HG03565 (cell line): ENCODE results near the gene PPP1R13B.
"Not testable (repeated sequence)": the region's sequence is repeated elsewhere in the genome, so short reads cannot be mapped to it uniquely, and the experiment has no call there.

ENCODE experiments used
- ATAC-seq: cut with Tn5 transposase; IDR thresholded peaks from one replicate; pipeline ENCODE4 v1.9.1; 2021; ENCODE audit warnings: mild to moderate bottlenecking, moderate library complexity; ENCODE audit not compliant: unreplicated experiment

The PPP1R13B gene

DNA sequence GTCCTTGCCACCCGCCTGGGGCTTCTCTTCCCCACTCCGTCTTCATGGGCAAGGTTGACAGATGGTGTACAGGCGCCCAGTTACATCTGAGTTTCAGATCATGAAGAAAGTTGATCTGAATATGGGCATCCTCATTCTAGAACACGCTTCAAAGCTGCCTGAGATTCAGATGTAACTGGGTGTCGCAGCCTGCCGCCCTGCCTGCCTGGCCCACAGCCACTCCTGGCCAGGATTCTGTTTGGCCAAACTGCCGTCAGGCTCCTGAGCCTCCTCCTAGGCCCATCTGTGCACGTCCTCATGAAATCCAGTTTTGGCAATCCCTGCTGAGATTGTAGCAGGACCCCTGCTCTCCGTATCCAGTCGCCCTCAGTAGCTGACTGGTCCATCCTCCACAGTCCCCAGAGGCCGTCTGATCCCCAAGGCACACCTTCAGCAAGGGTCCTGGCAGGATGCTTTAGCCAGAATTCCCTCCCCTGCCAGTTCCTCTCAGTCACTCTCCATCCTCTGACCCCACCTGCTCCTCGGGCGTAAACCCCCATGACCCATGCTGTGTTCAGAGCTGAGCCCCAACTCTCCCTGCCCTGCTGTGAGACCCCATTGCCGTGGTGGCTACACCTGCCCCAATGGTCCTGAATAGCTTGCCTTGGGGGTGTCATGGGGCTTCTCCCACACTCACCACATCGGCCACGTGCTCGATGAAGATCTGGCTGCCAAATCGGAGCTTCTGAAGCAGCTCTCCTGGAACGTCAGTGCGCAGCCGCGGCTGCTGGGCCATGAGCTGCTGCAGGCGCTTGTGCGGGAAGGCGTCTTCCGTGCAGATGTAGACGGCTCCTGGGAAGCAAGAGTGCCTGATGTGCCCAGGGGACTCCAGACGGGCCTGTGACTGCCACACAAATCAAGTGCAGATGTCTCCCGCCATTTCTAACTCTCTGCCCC, 144.6 kb downstream of the PPP1R13B start:
- no peak for ATAC-seq

GRCh38 chr14:103702095-103702494, 145.3 kb downstream of the PPP1R13B start:
- ATAC-seq = no peak

DNA sequence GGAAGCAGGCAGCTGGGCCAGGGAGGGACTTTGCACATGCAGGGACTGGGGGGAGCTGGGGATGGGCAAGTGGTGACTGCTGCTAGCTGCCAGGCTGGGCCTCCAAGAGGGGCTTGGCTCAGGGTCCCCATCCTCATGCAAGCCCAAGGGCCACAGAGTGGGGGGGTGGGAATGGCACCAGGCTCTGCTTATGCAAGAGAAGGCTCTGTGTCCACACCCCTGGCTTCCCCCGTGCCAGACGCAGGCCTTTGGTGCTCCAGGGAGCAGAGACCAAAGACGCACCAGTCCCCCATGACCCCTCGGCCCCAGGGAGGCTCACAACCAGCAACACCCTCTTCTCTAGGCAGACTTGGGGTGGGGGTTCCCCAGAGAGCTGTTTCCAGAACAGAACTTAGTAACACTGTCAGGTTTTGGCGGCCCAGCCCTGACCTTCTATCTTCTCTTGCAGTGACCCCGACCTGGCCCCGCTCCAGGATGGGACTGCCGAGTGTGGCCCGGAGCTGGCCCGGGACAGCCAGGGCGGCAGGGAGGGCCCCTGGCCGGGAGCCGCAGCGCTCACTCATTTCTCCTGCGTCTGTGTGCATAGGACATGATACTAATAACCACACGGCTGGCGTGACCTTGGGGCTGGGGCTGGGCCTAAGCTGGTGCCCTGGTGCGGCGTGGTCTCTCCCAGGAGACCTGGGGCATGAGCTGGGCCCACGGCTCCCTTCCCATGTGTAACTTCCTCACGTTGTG, 146.5 kb downstream of the PPP1R13B start:
- no peak for ATAC-seq

DNA sequence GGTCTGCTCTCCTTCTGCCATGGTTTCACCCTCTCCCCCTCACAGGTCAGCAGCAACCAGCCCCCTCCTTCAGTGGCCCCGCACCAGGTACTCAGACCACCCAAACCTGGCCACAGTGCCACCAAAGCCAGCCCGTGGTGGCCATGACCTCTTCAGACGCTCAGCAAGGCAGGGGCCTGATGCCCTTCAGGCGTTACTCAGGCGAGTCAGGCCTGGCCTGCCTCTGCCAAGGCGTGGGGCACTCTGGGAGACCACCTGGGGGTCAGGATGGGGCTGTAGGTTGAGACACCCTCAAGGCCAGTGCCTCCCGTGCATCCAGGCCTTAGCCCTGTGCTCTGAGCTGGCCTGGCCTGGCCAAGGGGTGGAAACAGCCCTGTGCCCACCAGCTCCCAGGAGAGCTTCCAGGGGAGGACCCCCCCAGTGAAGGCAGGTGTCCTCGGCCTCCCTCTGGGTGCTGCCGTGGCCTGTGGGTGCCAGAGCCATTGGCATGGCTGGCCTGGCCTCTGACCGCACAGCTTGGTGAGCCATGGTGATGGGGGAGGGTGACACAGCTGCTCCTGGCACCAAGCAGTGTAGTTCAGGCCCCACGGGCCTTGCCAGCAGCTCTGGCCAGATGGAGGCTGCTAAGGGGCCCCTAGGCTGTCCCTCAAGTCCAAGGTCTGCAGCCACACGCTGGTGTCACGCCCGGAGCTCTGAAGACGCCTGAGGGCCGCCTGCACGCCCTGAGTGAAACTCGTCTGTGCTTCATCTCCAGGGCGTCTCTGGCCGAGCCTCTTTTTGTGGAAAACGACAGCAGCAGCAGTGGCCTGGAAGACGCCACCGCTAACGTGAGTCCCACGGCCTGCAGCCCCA, 147.2 kb downstream of the PPP1R13B start:
- no peak for ATAC-seq

DNA sequence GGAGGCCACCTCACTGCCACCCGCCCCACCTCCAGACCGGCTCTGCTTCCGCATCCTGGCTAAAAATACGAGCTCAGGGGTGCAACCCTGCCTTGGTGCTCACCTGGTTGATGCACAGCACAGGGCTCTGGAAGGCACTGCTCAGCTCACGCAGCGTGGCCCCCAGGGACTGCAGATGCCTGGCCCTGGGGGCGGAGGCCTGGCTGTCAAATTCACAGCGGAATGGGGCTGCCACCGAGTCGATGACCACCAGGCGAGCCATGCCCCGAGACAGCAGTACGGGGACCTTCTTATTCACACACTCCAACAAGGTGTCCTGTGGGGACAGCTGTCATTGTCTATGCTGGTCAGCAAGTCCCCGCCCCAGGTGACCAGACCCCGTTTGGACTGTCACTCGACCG, 148.1 kb downstream of the PPP1R13B start:
- ATAC-seq = no peak

DNA sequence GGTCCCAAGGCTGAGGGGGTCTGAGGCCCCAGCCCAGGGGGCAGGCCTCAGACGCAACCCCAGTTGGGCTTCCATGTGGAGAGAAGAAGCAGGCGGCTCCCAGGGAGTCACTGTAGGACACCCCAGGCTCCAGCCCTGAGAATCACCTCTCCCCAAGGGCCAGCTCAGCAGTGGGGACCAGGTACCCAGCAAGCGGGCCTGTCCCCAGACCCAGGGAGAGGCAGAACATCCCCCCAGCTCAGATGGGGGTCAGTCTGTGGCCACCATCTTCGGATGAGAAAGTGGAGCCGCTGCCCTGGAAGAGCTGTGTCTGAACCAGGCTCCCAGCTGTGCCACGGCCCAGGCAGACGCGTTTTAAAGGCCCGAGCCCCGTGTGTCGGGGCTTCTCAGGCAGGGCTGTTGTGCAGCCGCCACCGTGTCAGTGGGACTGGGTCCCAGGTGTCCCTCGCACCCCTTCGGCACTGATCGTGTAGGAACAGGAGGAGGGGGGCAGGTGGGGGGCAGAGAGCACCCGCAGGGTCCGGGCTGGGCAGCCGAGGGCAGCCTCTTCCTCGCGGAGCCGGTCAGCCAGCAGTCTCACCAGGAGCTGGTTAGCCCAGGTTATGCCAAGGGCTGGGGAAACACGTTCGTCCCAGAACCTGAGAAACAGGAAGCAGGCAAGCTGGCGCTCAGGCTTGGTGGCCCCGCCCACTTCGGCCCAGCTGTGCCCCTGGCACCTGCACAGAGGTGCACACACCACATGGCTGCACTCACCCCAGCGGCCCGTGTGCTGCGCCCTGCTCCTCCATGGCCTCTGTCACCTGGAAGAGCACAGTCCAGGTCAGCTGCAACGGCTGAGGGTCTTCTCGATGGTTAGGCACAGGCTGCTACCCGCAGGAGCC, 148.8 kb downstream of the PPP1R13B start:
- no peak for ATAC-seq

- ATAC-seq = no peak
Observed at GRCh38 chr14:103697603-103698379, 149.6 kb downstream of the PPP1R13B start.

DNA sequence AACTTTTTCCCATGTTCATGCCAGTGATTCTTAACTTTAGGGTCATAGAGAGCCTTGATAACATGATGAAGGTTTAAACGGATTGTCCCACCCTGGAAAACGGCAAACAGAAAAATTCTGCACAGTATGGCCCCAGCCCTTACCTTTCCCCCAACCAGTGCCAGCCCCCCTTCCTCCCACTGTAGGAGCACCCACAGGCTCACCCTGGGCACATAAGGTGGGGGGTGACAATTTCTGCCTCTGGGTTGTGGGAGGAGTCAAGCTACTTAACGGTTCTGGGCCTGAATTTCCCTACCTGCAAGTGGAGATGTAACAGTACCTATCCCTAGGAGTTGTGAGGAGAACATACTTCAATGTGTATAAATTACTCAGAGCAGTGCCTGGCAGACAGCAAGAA, 150.2 kb downstream of the PPP1R13B start:
- ATAC-seq = no peak

GRCh38 chr14:103696466-103697071, 150.8 kb downstream of the PPP1R13B start:
- ATAC-seq = no peak

- no peak for ATAC-seq
Observed at GRCh38 chr14:103696070-103696402, 151.3 kb downstream of the PPP1R13B start.

GRCh38 chr14:103695296-103696069, 151.9 kb downstream of the PPP1R13B start:
- ATAC-seq = no peak

- no peak for ATAC-seq
Observed at GRCh38 chr14:103694572-103695026, 152.8 kb downstream of the PPP1R13B start.

DNA sequence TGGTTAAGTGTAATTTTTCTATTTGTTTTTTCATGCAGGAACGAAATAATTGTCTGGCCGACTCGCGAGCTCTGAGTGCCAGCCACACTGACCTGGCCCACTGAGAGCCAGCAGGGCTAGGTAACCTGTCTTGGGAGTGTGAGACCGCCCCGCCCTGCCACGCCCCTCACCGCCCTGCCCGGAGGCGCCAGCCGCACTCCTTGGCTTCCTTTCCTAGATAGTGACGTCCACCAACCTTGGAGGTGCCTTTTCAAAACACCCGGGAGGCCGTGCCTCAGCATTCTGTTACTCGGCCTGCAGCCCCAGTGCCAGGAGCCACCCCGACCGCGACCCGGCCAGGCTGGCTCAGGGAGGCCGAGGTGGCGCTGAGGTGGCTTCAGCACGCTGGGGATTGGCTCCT, 153.9 kb downstream of the PPP1R13B start:
- ATAC-seq = no peak

- no peak for ATAC-seq
Observed at GRCh38 chr14:103692871-103693270, 154.5 kb downstream of the PPP1R13B start.

DNA sequence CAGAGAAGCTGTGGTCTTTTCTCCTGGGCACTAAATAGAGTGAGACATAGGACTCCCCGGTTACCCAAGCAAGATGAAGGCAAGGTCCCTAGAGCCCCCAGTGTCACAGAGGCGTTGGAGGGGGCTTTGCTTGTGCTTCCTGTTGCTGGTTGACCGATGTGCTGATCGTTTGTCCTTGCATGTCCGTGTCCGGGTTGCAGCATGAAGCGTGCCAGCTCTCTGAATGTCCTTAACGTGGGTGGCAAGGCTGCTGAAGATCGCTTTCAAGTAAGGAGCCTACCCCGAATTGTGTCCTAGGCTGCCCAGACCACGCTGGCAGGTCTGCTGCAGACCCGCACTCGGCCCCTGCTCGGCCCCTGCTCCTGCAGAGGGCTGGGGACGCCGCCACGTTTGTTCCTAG, 155.2 kb downstream of the PPP1R13B start:
- ATAC-seq = no peak

- not testable (repeated sequence) for ATAC-seq
Observed at GRCh38 chr14:103691655-103692054, 155.7 kb downstream of the PPP1R13B start.

- ATAC-seq = no peak
Observed at GRCh38 chr14:103690332-103690731, 157.0 kb downstream of the PPP1R13B start.
